ENCODE data around the gene NDUFB3. TPM values are rescaled to one million over a fixed set of nuclear protein-coding genes. Genes with fewer than 3 reads are reported as not detected.

The NDUFB3 gene
- total and polyA plus RNA-seq, 2 donors (not counting 3 experiments of a cell fraction or from before 2014, with no cell fraction given): 65.6 to 96.7 TPM

GRCh38 chr2:201114846-201115245 is 43.0 kb downstream of the NDUFB3 start:
- Histone ChIP-seq H3K27ac (ENCODE audit: insufficient read depth, low read depth, low read length) (no peak overlapping the region), H3K4me2 (ENCODE audit: insufficient read depth, low read length) (peak overlapping the region; percentile 16), H3K9ac (replicated peaks; ENCODE audit: extremely low read depth, insufficient read depth, low read length) (no peak overlapping the region), H4K20me1 (replicated peaks; ENCODE audit: control insufficient read depth, extremely low read depth, insufficient read depth, low read length) (no peaks in the 10 kb centered on the region), H3K36me3 (ENCODE audit: control insufficient read depth in 2 of 2, extremely low read depth in 1 of 2, insufficient read depth in 2 of 2, low read length in 2 of 2) (no peaks in the 10 kb centered on the region), H3K4me3 (replicated peaks in 1 of 3; ENCODE audit: insufficient read depth in 1 of 3, low read depth in 1 of 3, low read length in 3 of 3) (peak overlapping the region in 1 of 3 experiments; percentile 12), H2AFZ (ENCODE audit: low read depth, low read length) (no peak overlapping the region), H3K9me1 (replicated peaks; ENCODE audit: control insufficient read depth, extremely low read depth, insufficient read depth, low read length) (no peaks in the 10 kb centered on the region), H3K79me2 (ENCODE audit: control insufficient read depth, insufficient read depth, low read length) (peaks cover 21% of the 10 kb centered on the region), H3K27me3 (ENCODE audit: control insufficient read depth in 2 of 2, insufficient read depth in 2 of 2, low read length in 2 of 2) (no peaks in the 10 kb centered on the region), H3K4me1 (ENCODE audit: control insufficient read depth, extremely low read depth, insufficient read depth, low read length) (peaks cover 34% of the 10 kb centered on the region), H3K9me3 (replicated peaks; ENCODE audit: control insufficient read depth, insufficient read depth, low read length) (no peaks in the 10 kb centered on the region)
- DNase-seq (ENCODE audit: low read depth, low spot score) (peak; percentile 16), FAIRE-seq (no peak)
- no TSS peak for BruUV-seq (replicated peaks)
- ChIA-PET POLR2A (interaction anchor here (1.2 to 1.6 kb wide), 2 partner anchors 43 to 117 kb away, joined by 3 read pairs; no protein-coding TSS in a partner anchor), CTCF (interaction anchor here (0.6 to 5.4 kb wide), 7 partner anchors 14 to 213 kb away, joined by 3 to 140 read pairs (median 5); partner anchors contain the start of gene CASP10)
- dilution Hi-C loops (cut with MboI; ENCODE audit: extremely low pct_ligation_motif_present, low sequenced_read_pairs) (no loop called here), intact Hi-C loops (cut with micrococcal nuclease) (loop anchor here (5.0 kb wide), 1 partner anchor 403 kb away; no protein-coding TSS in a partner anchor)
- no peak for TF ChIP-seq JUN (IDR thresholded peaks at IDR 0.05; ENCODE audit: borderline replicate concordance, insufficient read depth, insufficient read length, low read depth)
- no peak for TF ChIP-seq POLR2A (IDR thresholded peaks at IDR 0.05; ENCODE audit: low read depth, low read length)
- TF ChIP-seq MAX (IDR thresholded peaks at IDR 0.05; ENCODE audit: insufficient read depth, insufficient read length): no peak
- no peak for TF ChIP-seq CTCF (IDR thresholded peaks at IDR 0.05; ENCODE audit: extremely low read depth in 1 of 2, insufficient read depth in 1 of 2, low read depth in 1 of 2, low read length in 2 of 2)
- TF ChIP-seq POLR2AphosphoS5 (IDR thresholded peaks at IDR 0.05; ENCODE audit: insufficient read depth, low read depth, low read length): no peak
- TF ChIP-seq MYC (IDR thresholded peaks at IDR 0.05; ENCODE audit: low read depth, low read length): no peak
- TF ChIP-seq GATA2 (IDR thresholded peaks at IDR 0.05; ENCODE audit: insufficient read depth, insufficient read length, low read depth, low read length): no peak
- no peak for TF ChIP-seq EZH2 (IDR thresholded peaks at IDR 0.05; ENCODE audit: borderline replicate concordance, low read depth, low read length, severe bottlenecking)
